ENCODE data around the gene CHST4.

CHST4 gene

DNA sequence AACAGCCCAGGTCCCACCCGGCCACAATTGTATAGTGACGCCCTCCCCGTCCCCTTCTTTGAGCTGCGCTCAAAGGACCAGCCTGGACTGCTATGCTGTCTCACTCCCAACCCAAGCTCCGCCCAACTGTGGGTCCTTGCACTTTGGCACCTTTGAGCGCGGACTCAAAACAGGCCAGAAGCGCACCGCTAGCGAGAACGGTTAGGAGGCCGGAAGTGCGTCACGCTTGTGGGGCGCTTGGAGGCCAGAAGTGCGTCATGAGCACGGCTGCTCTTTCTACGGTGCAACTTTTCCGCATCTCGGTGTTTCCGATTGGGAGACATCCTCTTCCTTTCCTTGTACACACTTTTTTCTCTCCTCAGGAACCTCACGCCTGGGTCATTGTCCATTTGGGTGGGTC, 37.1 kb upstream of the CHST4 start, which contains the start of gene ZNF19:
TSS of gene ZNF19 (minus strand) at position 203 of the 400 bp plus-strand sequence. CDS start 7,210 bp downstream, outside the sequence.
- no peak for TF ChIP-seq CTCF (conservative IDR thresholded peaks at IDR 0.05; ENCODE audit: low read depth)
- ChIA-PET CTCF (no interaction called here), POLR2A (ENCODE audit: low non-redundant PET) (no interaction called here)
- DNase-seq (ENCODE audit: low spot score) = no peak
- no peak within 1 kb of the TSS for H3K27ac ChIP-seq

DNA sequence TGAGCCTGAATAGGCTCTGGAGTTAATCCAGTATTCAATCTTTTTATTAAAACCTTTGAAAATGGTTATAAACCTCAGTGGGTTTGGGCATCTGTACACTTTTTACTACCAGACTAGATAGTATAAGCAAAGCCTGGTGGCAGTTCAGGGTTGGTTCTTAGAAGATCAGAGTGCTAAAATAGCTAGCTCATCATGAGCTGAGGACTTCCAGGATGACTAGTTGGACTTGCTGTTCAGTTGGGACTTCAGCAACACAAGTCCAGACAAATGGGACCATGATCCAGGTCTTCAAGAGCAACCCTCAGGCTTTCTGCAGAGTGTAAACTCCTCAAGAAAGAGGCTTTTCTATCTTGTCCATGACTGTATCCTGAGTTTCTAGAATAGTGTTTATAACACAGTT, 35.9 kb upstream of the CHST4 start:
- ChIA-PET CTCF (interaction anchor here (0.8 kb wide), 1 partner anchor 78 kb away, joined by 4 read pairs; no protein-coding TSS in a partner anchor), POLR2A (ENCODE audit: low non-redundant PET) (no interaction called here)
- H3K27ac ChIP-seq = no peak overlapping the region

GRCh38 chr16:71491054-71491453, 35.2 kb upstream of the CHST4 start:
- no peak overlapping the region for H3K27ac ChIP-seq
- DNase-seq (ENCODE audit: low spot score) = no peak
- TF ChIP-seq CTCF (conservative IDR thresholded peaks at IDR 0.05; ENCODE audit: low read depth) = no peak
- POLR2A ChIA-PET (ENCODE audit: low non-redundant PET) = no interaction called here
- CTCF ChIA-PET = no interaction called here

More for the DNA sequence above, 35.9 kb upstream of the CHST4 start:
- no peak for TF ChIP-seq CTCF (conservative IDR thresholded peaks at IDR 0.05; ENCODE audit: low read depth)
- no peak for DNase-seq (ENCODE audit: low spot score)

DNA sequence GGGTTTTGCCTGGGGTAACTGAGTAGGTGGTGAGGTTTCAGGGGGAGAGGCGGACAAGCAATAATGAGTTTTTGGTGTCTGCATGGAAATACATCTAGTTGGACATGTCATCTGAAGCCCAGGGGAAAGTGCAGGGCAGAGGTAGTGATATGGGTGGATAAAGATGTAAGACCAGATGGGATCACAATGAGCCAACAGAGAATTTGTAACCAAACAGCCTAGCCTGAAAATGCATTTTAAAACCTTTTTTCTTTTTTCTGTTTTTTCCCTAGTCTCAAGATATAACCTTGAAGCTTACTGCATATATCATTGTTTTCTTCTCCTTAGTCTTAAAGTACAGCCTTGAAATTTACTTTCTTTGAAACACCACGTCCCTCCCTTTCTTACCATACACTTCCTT, 33.4 kb upstream of the CHST4 start:
- DNase-seq (ENCODE audit: low spot score) = no peak
- no peak for TF ChIP-seq CTCF (conservative IDR thresholded peaks at IDR 0.05; ENCODE audit: low read depth)
- H3K27ac ChIP-seq = no peak overlapping the region
- POLR2A ChIA-PET (ENCODE audit: low non-redundant PET) = no interaction called here
- CTCF ChIA-PET = interaction anchor here (1.5 kb wide), 1 partner anchor 80 kb away, joined by 7 read pairs; no protein-coding TSS in a partner anchor

DNA sequence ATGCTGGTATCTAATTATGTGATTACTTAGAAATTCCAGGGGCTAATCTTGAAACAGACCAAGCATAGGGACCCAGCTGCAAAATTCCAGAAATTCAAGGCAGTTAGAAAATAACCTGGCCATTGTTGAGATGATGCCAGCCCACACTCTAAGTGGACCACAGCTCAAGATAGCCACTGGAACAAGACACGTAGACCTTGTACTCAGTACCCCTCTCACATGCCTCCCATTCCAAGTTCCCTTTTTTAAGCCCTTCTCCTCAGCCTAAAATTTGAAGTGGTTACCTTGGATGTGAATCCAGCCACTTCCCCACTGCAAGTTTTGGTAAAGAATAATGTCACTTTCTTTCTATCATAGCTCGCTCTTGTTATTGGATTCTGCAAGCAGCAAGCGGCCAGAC, 33.0 kb upstream of the CHST4 start:
- no peak for DNase-seq (ENCODE audit: low spot score)

DNA sequence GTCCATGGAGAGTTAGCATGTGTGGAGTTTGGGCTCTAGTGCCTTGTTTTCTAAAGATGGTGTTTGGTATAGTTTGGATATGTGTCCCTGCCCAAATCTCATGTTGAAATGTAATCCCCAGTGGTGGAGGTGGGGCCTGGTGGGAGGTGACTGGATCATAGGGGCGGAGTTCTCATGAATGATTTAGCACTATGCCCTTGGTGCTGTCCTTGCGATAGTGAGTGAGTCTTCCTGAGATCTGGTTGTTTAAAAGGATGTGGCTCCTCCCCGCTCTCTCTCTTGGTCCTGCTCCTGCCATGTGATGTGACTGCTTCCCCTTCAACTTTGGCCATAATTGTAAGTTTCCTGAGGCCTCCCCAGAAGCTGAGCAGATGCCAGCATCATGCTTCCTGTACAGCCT, 28.2 kb upstream of the CHST4 start:
- TF ChIP-seq CTCF (conservative IDR thresholded peaks at IDR 0.05; ENCODE audit: low read depth) = no peak
- no peak overlapping the region for H3K27ac ChIP-seq
- ChIA-PET POLR2A (ENCODE audit: low non-redundant PET) (interaction anchor here (0.7 kb wide), 1 partner anchor 31 kb away, joined by 4 read pairs; no protein-coding TSS in a partner anchor), CTCF (no interaction called here)
- no peak for DNase-seq (ENCODE audit: low spot score)

More for the DNA sequence above, 33.0 kb upstream of the CHST4 start:
- no peak overlapping the region for H3K27ac ChIP-seq
- no peak for TF ChIP-seq CTCF (conservative IDR thresholded peaks at IDR 0.05; ENCODE audit: low read depth)
- ChIA-PET CTCF (no interaction called here), POLR2A (ENCODE audit: low non-redundant PET) (no interaction called here)

All from RWPE1 (cell line).